Measurements from ENCODE around the gene PUS3.

DNA sequence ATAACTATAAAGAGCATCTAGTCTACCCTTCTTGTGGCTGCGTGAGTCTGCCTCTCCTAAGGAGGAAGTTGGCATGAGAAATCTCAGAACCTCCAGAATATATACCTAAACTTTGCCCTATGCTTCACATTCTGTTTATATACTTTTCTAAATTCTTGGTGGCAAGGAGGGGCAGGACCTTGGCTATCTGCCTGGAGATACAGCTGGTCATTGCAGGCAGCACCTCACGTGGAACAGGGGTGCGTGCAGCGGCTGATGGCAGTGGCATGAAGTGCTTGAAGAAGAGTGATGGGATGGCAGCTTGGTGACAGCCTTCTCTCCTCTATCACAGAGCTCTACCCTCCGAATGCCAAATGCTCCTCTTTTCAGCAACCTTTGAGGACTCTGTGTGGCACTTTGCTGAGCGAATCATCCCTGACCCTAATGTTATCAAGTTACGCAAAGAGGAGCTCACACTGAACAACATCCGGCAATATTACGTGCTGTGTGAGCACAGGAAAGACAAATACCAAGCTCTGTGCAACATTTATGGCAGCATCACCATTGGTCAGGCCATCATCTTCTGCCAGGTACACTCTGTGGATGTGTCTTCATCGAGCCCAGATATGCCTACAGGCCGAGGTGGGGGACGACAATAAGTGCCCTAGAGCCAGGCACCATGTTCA is 13.8 kb upstream of the PUS3 start:
- TF ChIP-seq SP1 (IDR thresholded peaks at IDR 0.05) = no peak
- no peak for TF ChIP-seq ELF4 (IDR thresholded peaks at IDR 0.05)
